Left ventricle myocardium inferior (tissue), 1 donor: Measurements from ENCODE around the gene TGFBI. TPM values are rescaled to one million over a fixed set of nuclear protein-coding genes. Genes with fewer than 3 reads are reported as not detected.

Experiments used
- DNase-seq: peaks from one replicate; pipeline ENCODE4 v3.0.0-alpha.2; 2020
- H3K27ac ChIP-seq: fragments of 200-600 bp; replicated peaks from 2 replicates; pipeline ENCODE4 v1.8.0; 2021
- H3K27me3 ChIP-seq: fragments of 200-600 bp; 2 replicates; pipeline ENCODE4 v1.8.0; 2021; ENCODE audit warnings: low read depth
- H3K36me3 ChIP-seq: fragments of 200-600 bp; 2 replicates; pipeline ENCODE4 v1.8.0; 2021
- H3K4me1 ChIP-seq: fragments of 200-600 bp; 2 replicates; pipeline ENCODE4 v1.8.0; 2021
- H3K4me3 ChIP-seq: fragments of 200-600 bp; 2 replicates; pipeline ENCODE4 v1.8.0; 2021; ENCODE audit warnings: mild to moderate bottlenecking, moderate library complexity
- H3K9me3 ChIP-seq: fragments of 200-600 bp; replicated peaks from 2 replicates; pipeline ENCODE4 v1.8.0; 2021
- intact Hi-C: fragments of 100-400 bp; cut with micrococcal nuclease; formaldehyde crosslinking; loops from one replicate; pipeline ENCODE4 v1.11.0; 2022
- total RNA-seq: library from RNA; stranded (reverse); fragmentation: NEBNext Ultra II Directional; extraction: Animal tissue kit (Norgen Biotek cat#: 25700); gene quantifications from one replicate; pipeline ENCODE4 v1.2.1, GENCODE V29; 2021
- TF ChIP-seq, protein P1 (sequence below): fragments of 200-600 bp; IDR thresholded peaks from 2 replicates; pipeline ENCODE4 v1.8.0; 2021; ENCODE audit warnings: antibody characterized with exemption, mild to moderate bottlenecking, borderline replicate concordance
- donor health status: DM: no; HTN: yes; CAD: no; lungs with severe emphysema.

TGFBI gene
- total RNA-seq, 1 donor from 2014 or later, result 43.4 TPM

DNA sequence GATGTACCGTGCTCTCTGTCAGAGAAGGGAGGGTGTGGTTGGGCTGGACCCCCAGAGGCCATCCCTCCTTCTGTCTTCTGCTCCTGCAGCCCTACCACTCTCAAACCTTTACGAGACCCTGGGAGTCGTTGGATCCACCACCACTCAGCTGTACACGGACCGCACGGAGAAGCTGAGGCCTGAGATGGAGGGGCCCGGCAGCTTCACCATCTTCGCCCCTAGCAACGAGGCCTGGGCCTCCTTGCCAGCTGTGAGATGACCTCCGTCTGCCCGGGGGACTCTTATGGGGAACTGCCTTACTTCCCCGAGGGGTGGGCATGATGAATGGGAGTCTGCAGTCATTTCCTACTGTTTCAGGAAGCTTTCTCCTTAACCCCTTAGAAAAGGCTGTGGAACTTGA is 17.5 kb downstream of the TGFBI start:
- H3K36me3 ChIP-seq, result peaks cover 36% of the 10 kb centered on the region
- H3K4me1 ChIP-seq, result peaks cover 43% of the 10 kb centered on the region
- DNase-seq, result no peak
- H3K27ac ChIP-seq, result no peak overlapping the region
- intact Hi-C loops, result no loop called here
- H3K4me3 ChIP-seq, result no peak overlapping the region
- TF ChIP-seq, protein P1, sequence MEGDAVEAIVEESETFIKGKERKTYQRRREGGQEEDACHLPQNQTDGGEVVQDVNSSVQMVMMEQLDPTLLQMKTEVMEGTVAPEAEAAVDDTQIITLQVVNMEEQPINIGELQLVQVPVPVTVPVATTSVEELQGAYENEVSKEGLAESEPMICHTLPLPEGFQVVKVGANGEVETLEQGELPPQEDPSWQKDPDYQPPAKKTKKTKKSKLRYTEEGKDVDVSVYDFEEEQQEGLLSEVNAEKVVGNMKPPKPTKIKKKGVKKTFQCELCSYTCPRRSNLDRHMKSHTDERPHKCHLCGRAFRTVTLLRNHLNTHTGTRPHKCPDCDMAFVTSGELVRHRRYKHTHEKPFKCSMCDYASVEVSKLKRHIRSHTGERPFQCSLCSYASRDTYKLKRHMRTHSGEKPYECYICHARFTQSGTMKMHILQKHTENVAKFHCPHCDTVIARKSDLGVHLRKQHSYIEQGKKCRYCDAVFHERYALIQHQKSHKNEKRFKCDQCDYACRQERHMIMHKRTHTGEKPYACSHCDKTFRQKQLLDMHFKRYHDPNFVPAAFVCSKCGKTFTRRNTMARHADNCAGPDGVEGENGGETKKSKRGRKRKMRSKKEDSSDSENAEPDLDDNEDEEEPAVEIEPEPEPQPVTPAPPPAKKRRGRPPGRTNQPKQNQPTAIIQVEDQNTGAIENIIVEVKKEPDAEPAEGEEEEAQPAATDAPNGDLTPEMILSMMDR, result no peak
- no peaks in the 10 kb centered on the region for H3K27me3 ChIP-seq
- no peaks in the 10 kb centered on the region for H3K9me3 ChIP-seq

DNA sequence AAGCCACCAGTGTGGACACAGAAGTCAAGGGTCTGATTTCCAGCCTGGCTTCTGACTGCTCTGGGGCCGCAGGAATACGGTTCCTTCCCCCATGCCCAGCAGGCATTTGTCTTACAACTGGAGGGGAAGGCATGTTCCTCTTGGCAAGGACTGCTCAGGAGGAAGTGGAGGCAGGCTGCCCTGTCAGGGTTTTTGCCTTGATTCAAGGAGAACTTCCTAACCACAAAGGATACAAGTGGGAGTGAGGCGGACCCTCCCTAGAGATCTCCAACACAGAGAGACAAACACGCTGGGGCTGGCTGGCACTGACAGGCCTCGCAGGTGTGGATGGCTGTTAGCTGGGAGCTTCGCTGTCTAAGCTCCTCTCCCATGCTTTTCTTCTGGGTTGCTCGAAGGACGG is 19.1 kb downstream of the TGFBI start:
- Histone ChIP-seq H3K4me3 (no peak overlapping the region), H3K27me3 (no peaks in the 10 kb centered on the region), H3K27ac (peak overlapping the region; percentile 27), H3K9me3 (no peaks in the 10 kb centered on the region), H3K4me1 (peaks cover 38% of the 10 kb centered on the region), H3K36me3 (peaks cover 36% of the 10 kb centered on the region)
- TF ChIP-seq, protein P1, result no peak
- DNase-seq, result no peak
- intact Hi-C loops, result no loop called here

DNA sequence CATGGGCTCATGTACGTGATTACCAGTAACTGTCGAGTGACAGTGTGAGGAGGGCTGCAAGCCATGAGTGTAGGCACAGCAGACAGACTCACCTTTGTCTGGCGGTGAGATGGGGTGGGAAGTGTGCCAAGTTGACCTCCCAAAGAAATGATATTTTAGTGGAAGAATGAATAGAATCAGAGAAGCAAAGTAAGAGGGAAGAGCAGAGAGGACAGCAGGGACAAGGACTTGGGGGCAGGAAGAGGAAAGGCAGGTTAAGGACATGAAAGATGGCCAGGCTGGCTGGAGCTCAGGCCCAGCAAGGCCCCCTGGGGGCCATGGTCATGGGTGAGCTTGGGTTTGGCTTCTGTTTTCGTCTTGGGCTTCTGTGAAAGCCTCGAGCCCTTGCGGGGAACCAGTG is 20.2 kb downstream of the TGFBI start:
- TF ChIP-seq, protein P1, result no peak
- DNase-seq, result no peak
- no peak overlapping the region for H3K27ac ChIP-seq
- no peaks in the 10 kb centered on the region for H3K9me3 ChIP-seq
- no peak overlapping the region for H3K4me3 ChIP-seq
- H3K4me1 ChIP-seq, result peaks cover 38% of the 10 kb centered on the region
- H3K36me3 ChIP-seq, result peaks cover 36% of the 10 kb centered on the region
- H3K27me3 ChIP-seq, result no peaks in the 10 kb centered on the region
- intact Hi-C loops, result no loop called here

DNA sequence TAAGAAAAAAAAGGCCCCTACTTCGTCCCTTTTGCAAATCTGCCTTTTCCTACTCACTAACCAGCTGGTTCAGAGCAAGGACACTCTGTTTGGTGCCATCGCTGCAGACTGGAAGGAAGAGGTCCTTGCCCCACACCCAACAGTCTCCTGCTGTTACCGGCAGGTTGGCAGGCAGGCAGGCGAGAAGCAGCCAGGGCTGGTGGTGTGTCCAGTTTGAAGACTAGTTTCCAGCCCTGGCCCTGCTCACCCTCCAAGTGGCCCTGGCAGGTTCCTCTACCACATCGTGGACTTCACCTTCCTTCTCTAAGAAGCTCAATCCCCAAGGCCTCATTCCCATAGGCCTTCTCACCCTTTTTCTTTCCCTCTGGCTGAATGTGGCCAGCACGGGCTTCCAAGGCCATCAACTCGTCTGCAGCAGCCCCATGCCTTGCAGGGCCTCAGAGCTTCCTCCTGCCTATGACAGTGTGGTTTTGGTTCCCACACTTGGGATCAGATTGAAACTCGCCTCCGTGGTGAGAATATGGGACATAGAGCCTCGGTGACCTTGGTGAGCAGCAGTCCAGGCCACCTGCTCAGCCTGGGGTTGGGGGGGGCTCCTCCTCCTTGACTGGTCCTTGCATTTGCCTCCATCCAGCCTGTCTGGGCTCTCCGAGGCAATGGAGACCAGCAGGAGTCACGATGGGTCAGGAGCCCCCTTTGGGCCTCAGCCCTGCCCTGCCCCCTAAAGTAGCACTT is 22.9 kb downstream of the TGFBI start:
- Histone ChIP-seq H3K27ac (no peak overlapping the region), H3K4me3 (no peak overlapping the region), H3K9me3 (no peaks in the 10 kb centered on the region), H3K4me1 (peaks cover 42% of the 10 kb centered on the region), H3K36me3 (peaks cover 44% of the 10 kb centered on the region), H3K27me3 (no peaks in the 10 kb centered on the region)
- TF ChIP-seq, protein P1, result no peak
- DNase-seq, result no peak
- intact Hi-C loops, result no loop called here

DNA sequence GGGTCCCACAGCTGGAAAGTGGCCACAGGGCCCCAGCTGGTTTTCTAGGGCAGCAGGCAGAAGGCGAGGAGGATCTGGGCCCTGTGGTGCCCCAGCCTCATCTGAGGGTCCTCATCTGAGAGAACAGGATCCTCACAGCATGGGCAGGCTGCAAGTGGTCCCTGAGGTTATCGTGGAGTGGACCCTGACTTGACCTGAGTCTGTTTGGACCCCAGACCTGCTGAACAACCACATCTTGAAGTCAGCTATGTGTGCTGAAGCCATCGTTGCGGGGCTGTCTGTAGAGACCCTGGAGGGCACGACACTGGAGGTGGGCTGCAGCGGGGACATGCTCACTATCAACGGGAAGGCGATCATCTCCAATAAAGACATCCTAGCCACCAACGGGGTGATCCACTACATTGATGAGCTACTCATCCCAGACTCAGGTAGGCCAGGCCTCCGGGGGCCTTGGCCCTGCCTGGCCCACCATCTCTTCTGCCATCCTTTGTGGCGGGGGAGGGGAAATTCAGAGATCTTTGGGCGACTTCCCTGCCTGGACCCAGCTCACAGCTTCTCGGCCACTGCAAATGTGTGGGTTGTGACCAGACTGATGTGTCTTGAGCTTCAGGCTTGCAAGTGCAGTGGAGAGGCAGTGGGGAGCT is 24.0 kb downstream of the TGFBI start:
- Histone ChIP-seq H3K4me1 (peaks cover 46% of the 10 kb centered on the region), H3K27me3 (no peaks in the 10 kb centered on the region), H3K9me3 (no peaks in the 10 kb centered on the region), H3K4me3 (no peak overlapping the region), H3K36me3 (peaks cover 37% of the 10 kb centered on the region), H3K27ac (peak overlapping the region; percentile 75)
- intact Hi-C loops, result no loop called here
- TF ChIP-seq, protein P1, result no peak
- no peak for DNase-seq
